ENCODE data around the gene CCDC85C. TPM values are rescaled to one million over a fixed set of nuclear protein-coding genes. Genes with fewer than 3 reads are reported as not detected.

Gene CCDC85C
- total and polyA plus RNA-seq, 2 of the 8 experiments (the other 6 are each of a cell fraction or from before 2014, with no cell fraction given), result 16.8 to 35.8 TPM

GRCh38 chr14:99541211-99541610 lies 62.8 kb downstream of the CCDC85C start:
- no peak overlapping the region for H2BK120ac ChIP-seq (replicated peaks; ENCODE audit: low read depth, low read length)
- WGBS, 2 experiments (ENCODE audit: extremely low coverage in 1 of 2, insufficient coverage in 1 of 2, insufficient read length in 1 of 2, insufficient replicate concordance in 2 of 2, low coverage in 1 of 2, low lambda C conversion rate in 2 of 2, missing lambda C conversion rate in 1 of 2), result 93% methylated on average over 10 of the region's 10 CpGs; no CpG with 5 or more reads in 1 of the 2 experiments
- peaks cover 0 to 75% of the 10 kb centered on the region in 2 experiments; a peak in 2 of 4 replicates for H3K79me2 ChIP-seq (ENCODE audit: control insufficient read depth in 1 of 2, insufficient read depth in 2 of 2, low read length in 2 of 2)
- peaks cover 34% of the 10 kb centered on the region for H3K79me1 ChIP-seq (ENCODE audit: low read depth, low read length)
- H3K14ac ChIP-seq (ENCODE audit: insufficient read length), result no peak overlapping the region
- peak overlapping the region; percentile 32; the same call in 1 of the 2 replicates for H2AK5ac ChIP-seq (ENCODE audit: low read depth, low read length)
- H3K36me3 ChIP-seq (ENCODE audit: control insufficient read depth in 2 of 4, insufficient read depth in 4 of 4, low read length in 3 of 4), result no peaks in the 10 kb centered on the region
- H3K4me1 ChIP-seq (replicated peaks in 1 of 4; ENCODE audit: control insufficient read depth in 3 of 4, insufficient read depth in 4 of 4, low read length in 3 of 4), result peaks cover 6 to 43% (median 24%) of the 10 kb centered on the region in 4 experiments
- no peak overlapping the region for H3K4me3 ChIP-seq (ENCODE audit: extremely low read depth in 1 of 4, insufficient read depth in 2 of 4, low read depth in 3 of 4, low read length in 4 of 4)
- H4K8ac ChIP-seq (ENCODE audit: extremely low read depth, insufficient read depth, low read length), result no peak overlapping the region
- H3K18ac ChIP-seq (ENCODE audit: extremely low read depth, low read length), result no peak overlapping the region
- H2BK5ac ChIP-seq (ENCODE audit: low read depth, low read length), result no peak overlapping the region
- H2BK20ac ChIP-seq (ENCODE audit: low read length), result no peak overlapping the region
- no peak overlapping the region for H3K9ac ChIP-seq (replicated peaks in 1 of 4; ENCODE audit: extremely low read depth in 1 of 4, low read depth in 3 of 4, low read length in 3 of 4)
- no peak overlapping the region for H2BK15ac ChIP-seq (ENCODE audit: low read length)
- no peak overlapping the region for H3K23ac ChIP-seq (ENCODE audit: insufficient read length)
- H3K27me3 ChIP-seq (replicated peaks in 1 of 4; ENCODE audit: control insufficient read depth in 3 of 4, extremely low read depth in 1 of 4, insufficient read depth in 3 of 4, low read length in 3 of 4), result no peaks in the 10 kb centered on the region
- ChIA-PET POLR2A (ENCODE audit: partially characterized antibody) (no interaction called here), CTCF (ENCODE audit: partially characterized antibody) (interaction anchor here (0.8 to 3.6 kb wide), 17 partner anchors 8 to 87 kb away, joined by 3 to 19 read pairs (median 4); no protein-coding TSS in a partner anchor)
- H3K4ac ChIP-seq (replicated peaks; ENCODE audit: insufficient read length, low read depth, low read length), result no peak overlapping the region
- H3K9me3 ChIP-seq (ENCODE audit: insufficient read depth in 2 of 2, low read depth in 1 of 2, low read length in 1 of 2), result no peaks in the 10 kb centered on the region
- H2AFZ ChIP-seq (ENCODE audit: low read length), result no peak overlapping the region
- H4K20me1 ChIP-seq (replicated peaks in 1 of 2; ENCODE audit: control insufficient read depth in 1 of 2, insufficient read depth in 2 of 2, low read length in 2 of 2), result peaks cover 10 to 21% of the 10 kb centered on the region in 2 experiments
- no peak for FAIRE-seq
- H4K5ac ChIP-seq (ENCODE audit: insufficient read length, low read depth, low read length), result no peak overlapping the region
- H4K91ac ChIP-seq (replicated peaks; ENCODE audit: insufficient read length, low read length), result no peak overlapping the region
- TF ChIP-seq CTCF (IDR thresholded peaks at IDR 0.05; ENCODE audit: control extremely low read depth in 1 of 3, insufficient read depth in 1 of 3, low read depth in 1 of 3, low read length in 3 of 3) (no peak), BRCA1 (IDR thresholded peaks at IDR 0.05; ENCODE audit: low read depth, low read length) (no peak), MAFK (IDR thresholded peaks at IDR 0.05; ENCODE audit: low read depth, low read length) (no peak), RBBP5 (IDR thresholded peaks at IDR 0.05; ENCODE audit: borderline replicate concordance, low read depth, low read length) (no peak), TAF7 (optimal IDR thresholded peaks at IDR 0.05; ENCODE audit: borderline replicate concordance, low read depth, low read length) (no peak), CTBP2 (IDR thresholded peaks at IDR 0.05; ENCODE audit: borderline replicate concordance, insufficient read depth, insufficient read length, low read length) (no peak)
- H3K4me2 ChIP-seq (ENCODE audit: insufficient read depth in 1 of 2, low read depth in 2 of 2, low read length in 2 of 2), result no peak overlapping the region
- no peak for DNase-seq (ENCODE audit: low read depth in 1 of 2, low spot score in 2 of 2)
- no peak overlapping the region for H2BK12ac ChIP-seq (ENCODE audit: low read depth, low read length)
- H3K23me2 ChIP-seq (ENCODE audit: low read depth, low read length), result no peaks in the 10 kb centered on the region
- no peak overlapping the region for H3K27ac ChIP-seq (ENCODE audit: low read depth, low read length)
- H3K56ac ChIP-seq (replicated peaks; ENCODE audit: insufficient read length, low read depth, low read length), result no peak overlapping the region

All from H1 (cell line).